HG03175 (cell line): ENCODE measurements around the gene ADGRG4.
"Not testable (repeated sequence)": the region's sequence is repeated elsewhere in the genome, so short reads cannot be mapped to it uniquely, and the experiment has no call there.

Experiments
- ATAC-seq: cut with Tn5 transposase; IDR thresholded peaks from one replicate; pipeline ENCODE4 v1.9.1; 2021; ENCODE audit warnings: mild to moderate bottlenecking, moderate library complexity; ENCODE audit not compliant: unreplicated experiment

ADGRG4 gene

GRCh38 chrX:136386173-136386572 lies 85.4 kb downstream of the ADGRG4 start:
- no peak for ATAC-seq

- ATAC-seq = no peak
These were observed 86.1 kb downstream of the ADGRG4 start for GRCh38 chrX:136386826-136387225.

- no peak for ATAC-seq
These were observed 87.3 kb downstream of the ADGRG4 start for GRCh38 chrX:136387951-136388502.

GRCh38 chrX:136390921-136391320 lies 90.2 kb downstream of the ADGRG4 start:
- ATAC-seq = no peak

GRCh38 chrX:136395271-136395670 lies 94.5 kb downstream of the ADGRG4 start:
- ATAC-seq = no peak

GRCh38 chrX:136397001-136397400 lies 96.2 kb downstream of the ADGRG4 start:
- no peak for ATAC-seq

- no peak for ATAC-seq
These were observed 104.4 kb downstream of the ADGRG4 start for GRCh38 chrX:136405126-136405525.

- ATAC-seq = no peak
These were observed 117.0 kb downstream of the ADGRG4 start for GRCh38 chrX:136417806-136418205.

GRCh38 chrX:136421338-136421737 lies 120.6 kb downstream of the ADGRG4 start:
- ATAC-seq = no peak

GRCh38 chrX:136423724-136424123 lies 123.0 kb downstream of the ADGRG4 start:
- no peak for ATAC-seq

- no peak for ATAC-seq
These were observed 125.2 kb downstream of the ADGRG4 start for GRCh38 chrX:136425996-136426395.

- ATAC-seq = no peak
These were observed 130.9 kb downstream of the ADGRG4 start for GRCh38 chrX:136431625-136432024.

GRCh38 chrX:136437774-136438173 lies 137.0 kb downstream of the ADGRG4 start:
- no peak for ATAC-seq

GRCh38 chrX:136438192-136438591 lies 137.4 kb downstream of the ADGRG4 start:
- no peak for ATAC-seq

- not testable (repeated sequence) for ATAC-seq
These were observed 144.9 kb downstream of the ADGRG4 start for GRCh38 chrX:136445674-136446073.

GRCh38 chrX:136446208-136446607 lies 145.4 kb downstream of the ADGRG4 start:
- ATAC-seq = no peak

- no peak for ATAC-seq
These were observed 146.5 kb downstream of the ADGRG4 start for GRCh38 chrX:136447308-136447707.

- ATAC-seq = no peak
These were observed 147.2 kb downstream of the ADGRG4 start for GRCh38 chrX:136447968-136448367.

- no peak for ATAC-seq
These were observed 149.5 kb downstream of the ADGRG4 start for GRCh38 chrX:136450050-136450830.

- no peak for ATAC-seq
These were observed 151.9 kb downstream of the ADGRG4 start for GRCh38 chrX:136452614-136453013.

GRCh38 chrX:136453114-136453513 lies 152.4 kb downstream of the ADGRG4 start:
- no peak for ATAC-seq

- ATAC-seq = no peak
These were observed 153.0 kb downstream of the ADGRG4 start for GRCh38 chrX:136453771-136454170.

- ATAC-seq = no peak
These were observed 155.4 kb downstream of the ADGRG4 start for GRCh38 chrX:136456133-136456532.
